Measurements from ENCODE around the gene DPP3.

Gene DPP3

GRCh38 chr11:66489636-66490035 is 9.4 kb downstream of the DPP3 start:
- in situ Hi-C loops (cut with HindIII; ENCODE audit: low sequenced_read_pairs): no loop called here
- no peak for TF ChIP-seq CTCF (IDR thresholded peaks at IDR 0.05; ENCODE audit: low read depth, low read length, missing control alignments)
- H3K4me3 ChIP-seq (ENCODE audit: low read depth, low read length): no peak overlapping the region
- DNase-seq (ENCODE audit: low read depth): no peak

GRCh38 chr11:66491315-66491935 is 11.2 kb downstream of the DPP3 start:
- peak; percentile 47 for TF ChIP-seq CTCF (IDR thresholded peaks at IDR 0.05; ENCODE audit: low read depth, low read length, missing control alignments)
- in situ Hi-C loops (cut with HindIII; ENCODE audit: low sequenced_read_pairs): no loop called here
- DNase-seq (ENCODE audit: low read depth): no peak
- H3K4me3 ChIP-seq (ENCODE audit: low read depth, low read length): no peak overlapping the region

GRCh38 chr11:66492161-66492865 is 12.1 kb downstream of the DPP3 start:
- no peak for DNase-seq (ENCODE audit: low read depth)
- no peak for TF ChIP-seq CTCF (IDR thresholded peaks at IDR 0.05; ENCODE audit: low read depth, low read length, missing control alignments)
- in situ Hi-C loops (cut with HindIII; ENCODE audit: low sequenced_read_pairs): no loop called here

GRCh38 chr11:66493130-66493529 is 12.9 kb downstream of the DPP3 start:
- H3K4me3 ChIP-seq (ENCODE audit: low read depth, low read length): no peak overlapping the region
- DNase-seq (ENCODE audit: low read depth): no peak
- TF ChIP-seq CTCF (IDR thresholded peaks at IDR 0.05; ENCODE audit: low read depth, low read length, missing control alignments): no peak
- in situ Hi-C loops (cut with HindIII; ENCODE audit: low sequenced_read_pairs): no loop called here

More at GRCh38 chr11:66492161-66492865, 12.1 kb downstream of the DPP3 start:
- no peak overlapping the region for H3K4me3 ChIP-seq (ENCODE audit: low read depth, low read length)

- TF ChIP-seq CTCF (IDR thresholded peaks at IDR 0.05; ENCODE audit: low read depth, low read length, missing control alignments): no peak
- no peak overlapping the region for H3K4me3 ChIP-seq (ENCODE audit: low read depth, low read length)
- DNase-seq (ENCODE audit: low read depth): no peak
- in situ Hi-C loops (cut with HindIII; ENCODE audit: low sequenced_read_pairs): no loop called here
Observed at GRCh38 chr11:66494458-66494857, 14.2 kb downstream of the DPP3 start.

GRCh38 chr11:66494935-66495334 is 14.7 kb downstream of the DPP3 start:
- H3K4me3 ChIP-seq (ENCODE audit: low read depth, low read length): no peak overlapping the region
- no peak for DNase-seq (ENCODE audit: low read depth)
- TF ChIP-seq CTCF (IDR thresholded peaks at IDR 0.05; ENCODE audit: low read depth, low read length, missing control alignments): no peak
- in situ Hi-C loops (cut with HindIII; ENCODE audit: low sequenced_read_pairs): no loop called here

All from astrocyte of the cerebellum (primary cell).